GM12878 (cell line): Measurements from ENCODE around the gene TMED1. TPM values are rescaled to one million over a fixed set of nuclear protein-coding genes. Genes with fewer than 3 reads are reported as not detected.

Experiments used
- ATF7 ChIP-seq: fragments of 450-650 bp; IDR thresholded peaks from 2 replicates; pipeline ENCODE4 v1.6.1; 2016; ENCODE audit warnings: low read depth, mild to moderate bottlenecking
- BACH1 ChIP-seq: fragments of 450-650 bp; IDR thresholded peaks from 2 replicates; pipeline ENCODE4 v1.6.1; 2017; ENCODE audit warnings: mild to moderate bottlenecking, borderline replicate concordance
- BCL11A ChIP-seq: IDR thresholded peaks from 2 replicates; pipeline ENCODE4 v1.6.1; 2011; ENCODE audit warnings: low read depth, low read length
- CBX5 ChIP-seq: sonication (generic); IDR thresholded peaks from 2 replicates; pipeline ENCODE4 v1.6.1; 2016; ENCODE audit warnings: low read depth, moderate library complexity, mild to moderate bottlenecking, inconsistent platforms
- CHD4 ChIP-seq: fragments of 200-600 bp; sonication (generic); IDR thresholded peaks from 2 replicates; pipeline ENCODE4 v1.6.1; 2016; ENCODE audit warnings: mild to moderate bottlenecking
- CREM ChIP-seq: IDR thresholded peaks from 2 replicates; pipeline ENCODE4 v1.6.1; 2014; ENCODE audit warnings: antibody characterized with exemption, low read depth
- CTCF ChIP-seq, 3 experiments: IDR thresholded peaks in 2 of 3; conservative IDR thresholded peaks in 1 of 3; 2 replicates each; pipeline ENCODE4 v1.5.1; 2011; ENCODE audit warnings: low read depth in 3 of 3, low read length in 3 of 3, mild to moderate bottlenecking in 3 of 3, control low read depth in 2 of 3, moderate library complexity in 2 of 3, inconsistent platforms in 1 of 3, mixed read lengths in 1 of 3; ENCODE audit not compliant: control insufficient read depth in 2 of 3, insufficient read depth in 1 of 3; ENCODE audit errors: extremely low read depth in 1 of 3
- EGR1 ChIP-seq, 2 experiments: IDR thresholded peaks; 1 replicate in 1 of 2; 2 replicates in 1 of 2; pipeline ENCODE4 v1.6.1; 2011 to 2012; ENCODE audit warnings: low read depth in 2 of 2, low read length in 2 of 2, borderline replicate concordance in 1 of 2, mild to moderate bottlenecking in 1 of 2, moderate library complexity in 1 of 2
- EZH2 ChIP-seq: IDR thresholded peaks from 2 replicates; pipeline ENCODE4 v1.6.1; 2012; ENCODE audit warnings: low read depth, mild to moderate bottlenecking, control low read depth, inconsistent platforms, low read length, borderline replicate concordance; ENCODE audit not compliant: control insufficient read depth
- GABPA ChIP-seq: IDR thresholded peaks from 2 replicates; pipeline ENCODE4 v1.6.1; 2014; ENCODE audit warnings: antibody characterized with exemption, low read depth, mild to moderate bottlenecking, inconsistent platforms
- GATAD2B ChIP-seq: fragments of 450-650 bp; conservative IDR thresholded peaks from 2 replicates; pipeline ENCODE4 v1.6.1; 2017; ENCODE audit warnings: low read depth, mild to moderate bottlenecking, moderate library complexity
- HSF1 ChIP-seq: fragments of 150-350 bp; IDR thresholded peaks from 2 replicates; pipeline ENCODE4 v1.6.1; 2014; ENCODE audit warnings: mild to moderate bottlenecking, low read depth, low read length
- IRF5 ChIP-seq: fragments of 450-650 bp; IDR thresholded peaks from 2 replicates; pipeline ENCODE4 v1.6.1; 2017; ENCODE audit warnings: borderline replicate concordance
- KAT2A ChIP-seq: conservative IDR thresholded peaks from 2 replicates; pipeline ENCODE4 v1.6.1; 2011; ENCODE audit warnings: low read depth, low read length; ENCODE audit not compliant: control insufficient read depth
- LARP7 ChIP-seq: fragments of 450-650 bp; IDR thresholded peaks from 2 replicates; pipeline ENCODE4 v1.6.1; 2017; ENCODE audit warnings: mild to moderate bottlenecking
- MEF2A ChIP-seq: IDR thresholded peaks from 2 replicates; pipeline ENCODE4 v1.6.1; 2011; ENCODE audit warnings: low read depth, mild to moderate bottlenecking, low read length, moderate library complexity; ENCODE audit not compliant: insufficient read depth
- MXI1 ChIP-seq: fragments of 150-350 bp; IDR thresholded peaks from 2 replicates; pipeline ENCODE4 v1.6.1; 2011; ENCODE audit warnings: low read depth, mild to moderate bottlenecking, inconsistent platforms, low read length, improper control_type of control experiment
- NFXL1 ChIP-seq: fragments of 450-650 bp; IDR thresholded peaks from 2 replicates; pipeline ENCODE4 v1.6.1; 2017; ENCODE audit warnings: antibody characterized with exemption, mild to moderate bottlenecking, borderline replicate concordance
- NR2C1 ChIP-seq: fragments of 450-650 bp; IDR thresholded peaks from 2 replicates; pipeline ENCODE4 v1.6.1; 2017; ENCODE audit warnings: antibody characterized with exemption, mild to moderate bottlenecking, moderate library complexity
- POU2F2 ChIP-seq: IDR thresholded peaks from 3 replicates; pipeline ENCODE4 v1.6.1; 2011; ENCODE audit warnings: low read depth, mild to moderate bottlenecking, low read length, borderline replicate concordance
- RAD21 ChIP-seq: IDR thresholded peaks from 2 replicates; pipeline ENCODE4 v1.6.1; 2011; ENCODE audit warnings: mild to moderate bottlenecking, low read depth, low read length, moderate library complexity; ENCODE audit not compliant: insufficient read depth
- SREBF2 ChIP-seq: IDR thresholded peaks from 2 replicates; pipeline ENCODE4 v1.6.1; 2012; ENCODE audit warnings: mild to moderate bottlenecking, low read length
- SUPT20H ChIP-seq: IDR thresholded peaks from 2 replicates; pipeline ENCODE4 v1.6.1; 2011; ENCODE audit warnings: low read depth, mild to moderate bottlenecking, low read length, moderate library complexity, borderline replicate concordance; ENCODE audit not compliant: control insufficient read depth
- TCF12 ChIP-seq: IDR thresholded peaks from 2 replicates; pipeline ENCODE4 v1.6.1; 2011; ENCODE audit warnings: low read depth, mild to moderate bottlenecking, low read length
- USF2 ChIP-seq: IDR thresholded peaks from 2 replicates; pipeline ENCODE4 v1.6.1; 2011; ENCODE audit warnings: low read depth, low read length, improper control_type of control experiment, borderline replicate concordance
- polyA plus RNA-seq, 11 experiments: library from polyadenylated mRNA; depleted of rRNA in 4 of 11; unstranded in 6 of 11; stranded (reverse) in 5 of 11; fragments of >200 nt; fragmentation: Nextera tagmentation in 4 of 11; fragmentation: Illumina TruSeq in 1 of 11; extraction: Ambion mirVana in 4 of 11; extraction: Trizol in 1 of 11; gene quantifications; 1 replicate in 1 of 11; 2 replicates in 10 of 11; pipeline versions ENCODE4 v1.2.1 to v1.2.3, GENCODE V29; 2011 to 2016; ENCODE audit warnings: inconsistent platforms in 2 of 11, missing spikeins in 2 of 11, low read depth in 1 of 11
- total RNA-seq, 4 experiments: library from RNA; depleted of rRNA in 3 of 4; stranded (reverse); fragments of >200 nt in 3 of 4; fragmentation: Illumina TruSeq in 1 of 4; extraction: Trizol in 1 of 4; gene quantifications; 2 replicates each; pipeline versions ENCODE4 v1.2.1 to v1.2.3, GENCODE V29; 2013 to 2021

Gene TMED1
- total and polyA plus RNA-seq, 10 of the 15 experiments (the other 5 are each of a cell fraction or from before 2014, with no cell fraction given), result 0.60 to 23.1 (median 12.3) TPM

- TF ChIP-seq SUPT20H, result no peak
- peak; percentile 48; the same call in 1 of the 2 replicates for TF ChIP-seq LARP7
- TF ChIP-seq POU2F2, result no peak
- TF ChIP-seq GATAD2B, result peak; percentile 23
- TF ChIP-seq TCF12, result no peak
- TF ChIP-seq EGR1 (IDR thresholded peaks at IDR 0.05; ENCODE audit: borderline replicate concordance in 1 of 2, low read depth in 2 of 2, low read length in 2 of 2), result peak in 1 of 2 experiments; percentile 95; a peak in 2 of 3 replicates
- no peak for TF ChIP-seq NFXL1
- TF ChIP-seq KAT2A, result no peak
- no peak for TF ChIP-seq CHD4
- no peak for TF ChIP-seq BCL11A
- TF ChIP-seq BACH1, result peak; percentile 74; the same call in 1 of the 2 replicates
- no peak for TF ChIP-seq SREBF2
- TF ChIP-seq CBX5, result no peak
- TF ChIP-seq CREM, result no peak
- TF ChIP-seq NR2C1, result no peak
- 0 out of 2 replicates have a peak, but pooled peaks have one; percentile 46 for TF ChIP-seq MXI1
- TF ChIP-seq IRF5, result no peak
- no peak for TF ChIP-seq MEF2A
- TF ChIP-seq RAD21, result no peak
- no peak for TF ChIP-seq USF2
- no peak for TF ChIP-seq EZH2
- TF ChIP-seq CTCF (IDR thresholded peaks at IDR 0.05 in 2 of 3, conservative IDR thresholded peaks at IDR 0.05 in 1 of 3; ENCODE audit: control insufficient read depth in 2 of 3, extremely low read depth in 1 of 3, insufficient read depth in 1 of 3, low read depth in 3 of 3, low read length in 3 of 3), result no peak; a peak in 1 of 6 replicates
- no peak for TF ChIP-seq ATF7
- no peak for TF ChIP-seq HSF1
- TF ChIP-seq GABPA, result no peak
These were observed 35.9 kb upstream of the TMED1 start (continued) for GRCh38 chr19:10871711-10872545.
